Measurements from ENCODE around the gene ALKAL2. TPM values are rescaled to one million over a fixed set of nuclear protein-coding genes. Genes with fewer than 3 reads are reported as not detected.

The ALKAL2 gene
- total and polyA plus RNA-seq, 2 of the 13 experiments (the other 11 are each of a cell fraction or from before 2014, with no cell fraction given), result 0.22 to 1.7 TPM

GRCh38 chr2:249538-250042 lies 38.3 kb downstream of the ALKAL2 start (continued):
- TF ChIP-seq ZBTB34 (CRISPR knock-in tag; IDR thresholded peaks at IDR 0.05), result peak; percentile 77; the same call in 1 of the 2 replicates
- TF ChIP-seq, protein P1, sequence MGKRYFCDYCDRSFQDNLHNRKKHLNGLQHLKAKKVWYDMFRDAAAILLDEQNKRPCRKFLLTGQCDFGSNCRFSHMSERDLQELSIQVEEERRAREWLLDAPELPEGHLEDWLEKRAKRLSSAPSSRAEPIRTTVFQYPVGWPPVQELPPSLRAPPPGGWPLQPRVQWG (CRISPR knock-in tag; IDR thresholded peaks at IDR 0.05; ENCODE audit: borderline replicate concordance, low read depth), result no peak
- TF ChIP-seq MBNL3 (CRISPR knock-in tag; conservative IDR thresholded peaks at IDR 0.05), result no peak
- 0 out of 2 replicates have a peak, but pooled peaks have one; percentile 30 for TF ChIP-seq SALL2 (CRISPR knock-in tag; IDR thresholded peaks at IDR 0.05)
- TF ChIP-seq, protein P2, sequence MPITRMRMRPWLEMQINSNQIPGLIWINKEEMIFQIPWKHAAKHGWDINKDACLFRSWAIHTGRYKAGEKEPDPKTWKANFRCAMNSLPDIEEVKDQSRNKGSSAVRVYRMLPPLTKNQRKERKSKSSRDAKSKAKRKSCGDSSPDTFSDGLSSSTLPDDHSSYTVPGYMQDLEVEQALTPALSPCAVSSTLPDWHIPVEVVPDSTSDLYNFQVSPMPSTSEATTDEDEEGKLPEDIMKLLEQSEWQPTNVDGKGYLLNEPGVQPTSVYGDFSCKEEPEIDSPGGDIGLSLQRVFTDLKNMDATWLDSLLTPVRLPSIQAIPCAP (CRISPR knock-in tag; IDR thresholded peaks at IDR 0.05; ENCODE audit: low read depth), result 0 out of 2 replicates have a peak, but pooled peaks have one; percentile 72
- TF ChIP-seq CEBPZ (IDR thresholded peaks at IDR 0.05; ENCODE audit: low read length), result no peak
- peak; percentile 90 for TF ChIP-seq THRA (CRISPR knock-in tag; IDR thresholded peaks at IDR 0.05; ENCODE audit: borderline replicate concordance)
- no peak for TF ChIP-seq ZNF572 (CRISPR knock-in tag; IDR thresholded peaks at IDR 0.05)
- TF ChIP-seq FOXO1 (CRISPR knock-in tag; IDR thresholded peaks at IDR 0.05), result peak; percentile 97
- TF ChIP-seq ZNF574 (CRISPR knock-in tag; IDR thresholded peaks at IDR 0.05), result peak; percentile 78
- TF ChIP-seq NR3C1 (CRISPR knock-in tag; IDR thresholded peaks at IDR 0.05), result no peak
- TF ChIP-seq, protein P3, sequence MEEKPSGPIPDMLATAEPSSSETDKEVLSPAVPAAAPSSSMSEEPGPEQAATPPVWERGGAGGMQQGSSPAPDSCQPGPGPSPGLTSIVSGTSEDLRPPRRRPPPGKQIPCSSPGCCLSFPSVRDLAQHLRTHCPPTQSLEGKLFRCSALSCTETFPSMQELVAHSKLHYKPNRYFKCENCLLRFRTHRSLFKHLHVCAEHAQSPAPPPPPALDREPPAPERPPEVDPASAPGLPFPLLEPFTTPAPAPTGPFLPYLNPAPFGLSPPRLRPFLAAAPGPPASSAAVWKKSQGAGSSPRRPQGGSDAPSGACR (CRISPR knock-in tag; IDR thresholded peaks at IDR 0.05), result no peak
- TF ChIP-seq HMG20B (CRISPR knock-in tag; conservative IDR thresholded peaks at IDR 0.05), result peak; percentile 89
- TF ChIP-seq, protein P4, sequence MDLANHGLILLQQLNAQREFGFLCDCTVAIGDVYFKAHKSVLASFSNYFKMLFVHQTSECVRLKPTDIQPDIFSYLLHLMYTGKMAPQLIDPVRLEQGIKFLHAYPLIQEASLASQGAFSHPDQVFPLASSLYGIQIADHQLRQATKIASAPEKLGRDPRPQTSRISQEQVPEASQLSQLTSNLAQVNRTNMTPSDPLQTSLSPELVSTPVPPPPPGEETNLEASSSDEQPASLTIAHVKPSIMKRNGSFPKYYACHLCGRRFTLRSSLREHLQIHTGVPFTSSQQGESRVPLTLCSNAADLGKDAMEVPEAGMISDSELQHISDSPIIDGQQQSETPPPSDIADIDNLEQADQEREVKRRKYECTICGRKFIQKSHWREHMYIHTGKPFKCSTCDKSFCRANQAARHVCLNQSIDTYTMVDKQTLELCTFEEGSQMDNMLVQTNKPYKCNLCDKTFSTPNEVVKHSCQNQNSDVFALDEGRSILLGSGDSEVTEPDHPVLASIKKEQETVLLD (CRISPR knock-in tag; IDR thresholded peaks at IDR 0.05; ENCODE audit: low read depth), result 0 out of 2 replicates have a peak, but pooled peaks have one; percentile 28
- no peak for TF ChIP-seq SP140L (CRISPR knock-in tag; IDR thresholded peaks at IDR 0.05; ENCODE audit: borderline replicate concordance)
- no peak for TF ChIP-seq ZNF746 (CRISPR knock-in tag; IDR thresholded peaks at IDR 0.05)

Measured in HepG2 (cell line).